Measurements from ENCODE around the gene SERP2.

Gene SERP2

GRCh38 chr13:44435919-44436510 is 62.4 kb downstream of the SERP2 start:
- no peak for DNase-seq

- peak; percentile 78 for DNase-seq
These were observed 63.1 kb downstream of the SERP2 start for GRCh38 chr13:44436589-44437337.

- DNase-seq, result no peak
These were observed 64.0 kb downstream of the SERP2 start for GRCh38 chr13:44437356-44438233.

GRCh38 chr13:44438234-44438579 is 64.6 kb downstream of the SERP2 start:
- no peak for DNase-seq

DNA sequence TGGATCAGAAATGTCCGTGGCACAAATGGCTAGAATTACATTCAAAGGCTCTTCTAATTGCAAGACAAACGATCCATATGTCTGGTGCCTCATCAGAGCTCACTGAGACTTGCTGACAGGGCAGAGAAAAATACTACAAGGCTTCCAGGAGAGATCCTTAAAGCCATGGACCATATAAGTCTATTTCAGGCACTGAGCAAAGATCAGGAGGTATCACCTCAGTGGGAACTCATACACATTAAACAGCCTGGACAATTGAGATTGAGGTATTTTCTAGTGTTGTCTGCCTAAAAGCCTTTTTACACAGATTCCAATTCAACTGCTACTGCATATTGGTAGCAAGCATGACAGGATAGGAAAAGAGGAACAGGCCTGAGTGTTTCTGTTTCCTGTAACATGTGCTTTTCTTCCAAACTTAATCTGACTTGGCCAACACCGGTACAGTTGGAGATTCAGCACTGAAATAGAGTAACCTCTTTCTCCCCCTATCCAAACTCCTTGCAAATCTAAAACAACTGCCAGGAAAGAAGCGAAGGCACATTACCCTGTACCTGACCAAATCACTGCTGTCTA is 65.9 kb downstream of the SERP2 start:
- no peak for DNase-seq

GRCh38 chr13:44440046-44440608 is 66.5 kb downstream of the SERP2 start:
- DNase-seq, result no peak

Data from activated CD8-positive, alpha-beta memory T cell treated with anti-CD3 and anti-CD28 coated beads for 24 hours (primary cell).